Stimulated activated CD4-positive, alpha-beta T cell treated with anti-CD3 and anti-CD28 coated beads, Interleukin-2, amount 100 ng/mL, for 24 hours (primary cell): Measurements from ENCODE around the gene RALGPS2.

ENCODE experiments used
- DNase-seq, 2 donors: peaks; one replicate each; pipeline ENCODE4 v3.0.0-alpha.2; 2020

The RALGPS2 gene

DNA sequence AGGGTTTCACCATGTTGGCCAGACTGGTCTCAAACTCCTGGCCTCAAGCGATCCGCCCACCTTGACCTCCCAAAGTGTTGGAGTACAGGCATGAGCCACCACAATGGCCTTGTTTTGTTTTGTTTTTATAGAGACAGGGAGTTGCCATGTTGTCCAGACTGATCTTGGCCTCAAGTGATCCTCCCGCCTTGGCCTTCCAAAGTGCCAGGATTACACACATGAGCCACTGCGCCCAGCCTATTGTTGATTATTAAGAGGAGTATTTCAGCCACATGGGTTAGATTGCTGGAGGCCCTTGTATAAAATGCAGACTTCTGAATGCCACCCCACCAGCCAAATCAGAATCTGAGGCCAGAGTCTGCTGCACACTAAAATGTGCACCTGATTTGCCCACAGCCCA, 203.0 kb downstream of the RALGPS2 start:
- DNase-seq = no peak

DNA sequence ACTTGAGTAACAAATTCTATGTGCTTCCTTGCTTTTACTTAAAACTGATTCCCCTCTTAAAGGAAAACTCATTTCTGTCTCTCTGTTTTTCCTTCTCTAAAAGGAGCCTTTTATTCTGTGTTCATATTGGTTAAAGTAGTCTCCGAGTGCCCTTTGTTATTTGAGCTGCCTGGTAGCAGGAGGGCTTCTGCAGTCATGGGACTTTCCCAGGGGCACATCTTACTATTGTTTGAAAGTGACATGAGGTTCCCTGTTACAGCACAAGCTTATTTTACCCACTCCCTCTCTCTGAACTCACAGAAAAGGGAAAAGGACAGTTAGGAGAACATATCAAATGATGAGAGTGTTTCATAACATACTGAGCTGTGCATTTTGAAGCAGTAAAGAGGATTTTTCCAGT, 203.9 kb downstream of the RALGPS2 start:
- no peak for DNase-seq

DNA sequence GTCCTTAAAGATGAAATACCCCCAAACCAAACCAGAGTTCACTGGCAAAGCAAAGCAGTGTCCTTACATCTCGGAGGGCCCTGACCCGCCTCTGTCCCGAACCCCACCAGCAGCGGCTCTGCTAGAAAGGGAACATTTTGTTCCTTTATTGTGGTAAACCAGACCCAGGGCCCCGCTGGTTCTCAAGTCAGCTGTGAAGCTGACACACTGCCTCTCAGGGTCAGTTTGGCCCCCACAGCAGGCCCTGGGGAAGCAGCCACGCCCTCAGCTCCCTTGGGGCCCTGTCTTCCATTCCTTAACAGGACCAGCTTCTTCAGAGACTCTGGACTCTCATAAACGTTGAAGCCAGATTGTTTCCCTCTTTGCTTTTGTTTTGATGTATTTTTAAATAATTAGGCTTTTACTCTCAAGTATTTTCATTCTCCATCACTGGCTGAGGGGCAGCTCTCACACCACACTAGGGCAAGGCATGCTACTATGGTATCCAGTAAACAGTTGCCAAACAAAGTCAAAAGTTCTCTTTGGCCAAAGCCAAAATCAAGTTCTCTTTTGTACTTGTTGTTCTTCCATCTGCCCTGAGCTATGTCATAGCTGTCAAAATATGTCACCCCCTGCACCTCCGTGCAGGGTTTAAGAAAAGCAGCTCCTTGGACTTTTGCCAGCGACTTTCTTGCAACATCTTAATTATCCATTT, 207.0 kb downstream of the RALGPS2 start:
- no peak for DNase-seq

DNA sequence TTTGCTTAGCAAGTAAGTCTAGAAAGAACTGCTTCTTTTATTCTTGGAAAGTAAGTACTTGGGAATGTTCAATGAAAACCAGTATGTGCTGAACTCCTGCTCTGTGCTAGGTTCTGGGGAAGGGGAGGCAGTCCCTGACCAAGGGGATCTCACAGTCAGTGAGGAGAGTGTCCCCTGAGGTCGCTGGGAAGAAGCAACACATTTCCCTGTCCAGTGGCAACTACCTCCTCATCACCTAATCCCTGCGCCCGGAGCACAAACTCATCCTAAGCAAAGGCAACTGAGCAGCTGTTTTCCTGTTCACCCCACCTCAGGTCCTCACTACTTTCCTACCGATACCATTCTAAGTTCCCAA, 207.5 kb downstream of the RALGPS2 start:
- no peak for DNase-seq

DNA sequence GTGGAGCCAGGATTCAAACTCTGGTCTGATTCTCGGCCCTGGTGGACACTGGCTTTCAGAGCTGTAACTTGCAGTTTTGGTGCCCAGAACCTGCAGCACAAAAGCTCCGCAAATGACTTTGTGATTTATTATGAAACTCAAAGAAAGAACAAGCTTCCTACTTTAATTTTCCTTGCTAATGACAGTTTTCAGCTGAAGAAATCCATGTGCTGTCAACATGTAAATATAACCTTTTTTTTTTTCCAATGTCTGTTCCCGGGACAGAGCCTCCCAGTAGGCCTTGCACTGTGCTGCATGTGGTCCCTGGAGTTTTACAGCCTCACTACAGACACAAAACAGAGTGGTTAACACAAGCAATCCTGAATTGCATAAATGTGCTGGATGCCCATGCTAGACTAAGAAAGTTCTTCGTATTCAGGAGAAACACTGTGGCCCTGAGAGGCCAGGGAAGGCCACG, 208.1 kb downstream of the RALGPS2 start:
- no peak for DNase-seq

DNA sequence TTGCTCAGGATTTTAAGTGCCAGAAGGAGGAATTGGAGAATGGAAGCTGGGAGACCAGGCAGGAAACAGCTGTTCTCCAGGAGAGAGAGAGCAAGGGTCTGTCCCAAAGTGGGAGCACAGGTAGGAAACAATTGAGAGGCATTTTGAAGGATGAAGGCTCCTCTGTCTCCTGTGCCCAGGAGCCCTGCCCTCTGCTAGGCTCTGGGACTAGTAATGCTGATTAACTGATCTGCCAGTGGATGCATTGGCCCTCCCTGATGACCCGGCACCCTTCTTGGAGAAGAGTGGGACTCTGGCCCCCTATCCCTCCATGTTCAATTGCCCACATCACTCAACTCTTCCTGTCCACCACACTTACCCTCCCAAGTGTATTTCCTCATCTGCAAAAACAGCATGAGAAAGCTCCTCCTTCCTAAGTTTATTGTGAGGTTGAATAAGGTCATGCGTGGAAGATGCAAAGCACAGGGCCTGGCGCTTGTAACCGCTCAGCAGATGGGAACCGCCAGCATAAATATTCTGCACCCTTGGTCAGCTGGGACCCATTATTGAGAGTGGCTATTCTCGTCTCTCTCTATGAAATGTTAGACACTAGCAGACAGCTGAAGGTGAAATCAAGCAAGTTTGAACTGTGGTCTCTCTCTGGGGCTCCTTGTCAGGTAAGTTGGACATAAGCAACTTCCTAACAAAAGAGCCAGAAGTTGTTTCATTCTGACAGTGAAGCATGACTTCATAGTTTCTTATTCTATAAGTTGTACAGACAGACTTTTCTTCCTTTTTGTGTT, 208.9 kb downstream of the RALGPS2 start:
- no peak for DNase-seq

DNA sequence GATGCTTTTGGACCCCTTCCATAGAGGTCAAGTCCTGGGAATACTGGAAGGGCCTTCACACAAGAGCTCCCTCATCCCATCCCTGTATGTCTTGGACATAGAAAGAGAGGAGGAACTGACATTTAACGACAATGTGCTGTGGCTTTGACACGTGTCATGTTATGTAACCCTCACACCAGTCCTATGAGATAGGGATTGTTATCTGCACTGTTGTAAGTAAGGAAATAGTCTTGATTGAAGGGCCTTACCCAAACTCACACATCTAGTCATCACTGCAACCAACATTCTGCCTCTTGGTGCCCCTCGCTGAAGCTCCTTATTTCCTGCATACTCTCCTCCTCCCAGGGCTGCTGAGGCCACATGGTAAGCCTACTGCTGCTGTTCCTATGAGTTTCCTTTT, 209.5 kb downstream of the RALGPS2 start:
- no peak for DNase-seq

DNA sequence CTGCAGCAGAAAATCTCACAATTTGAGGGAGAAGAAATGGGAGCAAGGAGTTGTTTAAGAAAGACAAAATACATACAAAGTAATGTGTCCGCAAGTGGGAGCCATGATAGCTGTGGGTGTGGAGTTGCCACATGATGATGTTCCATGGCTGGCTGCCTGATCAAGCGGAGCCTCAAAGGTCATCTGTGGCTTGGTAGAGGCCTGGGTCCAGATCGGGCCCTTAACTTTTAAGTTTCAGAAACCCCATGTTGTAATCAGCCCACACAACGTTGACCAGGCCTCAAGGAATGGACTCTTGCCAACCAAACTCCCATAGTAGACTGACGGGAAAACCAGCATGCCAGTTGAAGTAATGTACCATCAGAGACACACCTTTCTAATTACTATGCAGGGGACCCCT, 210.6 kb downstream of the RALGPS2 start:
- no peak for DNase-seq

DNA sequence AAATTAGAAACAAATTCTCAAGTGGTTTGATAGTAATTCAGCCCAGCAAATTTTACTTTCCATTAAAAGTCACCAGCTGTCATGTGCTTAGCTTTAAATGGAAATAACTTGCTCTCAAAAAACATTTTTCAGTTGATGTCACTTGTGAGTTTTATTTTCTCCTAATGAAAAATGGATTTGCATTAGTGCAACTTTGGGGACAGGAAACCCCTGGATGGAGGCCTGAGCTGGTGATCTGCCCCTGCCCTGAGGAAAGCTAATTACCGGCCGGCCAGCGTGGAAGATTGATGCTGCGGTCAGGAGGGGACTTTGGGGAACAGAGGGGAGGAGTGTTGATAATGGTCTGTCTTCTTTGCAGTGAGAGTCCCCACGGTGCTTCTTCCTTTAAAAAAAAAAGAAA, 212.7 kb downstream of the RALGPS2 start:
- no peak for DNase-seq

DNA sequence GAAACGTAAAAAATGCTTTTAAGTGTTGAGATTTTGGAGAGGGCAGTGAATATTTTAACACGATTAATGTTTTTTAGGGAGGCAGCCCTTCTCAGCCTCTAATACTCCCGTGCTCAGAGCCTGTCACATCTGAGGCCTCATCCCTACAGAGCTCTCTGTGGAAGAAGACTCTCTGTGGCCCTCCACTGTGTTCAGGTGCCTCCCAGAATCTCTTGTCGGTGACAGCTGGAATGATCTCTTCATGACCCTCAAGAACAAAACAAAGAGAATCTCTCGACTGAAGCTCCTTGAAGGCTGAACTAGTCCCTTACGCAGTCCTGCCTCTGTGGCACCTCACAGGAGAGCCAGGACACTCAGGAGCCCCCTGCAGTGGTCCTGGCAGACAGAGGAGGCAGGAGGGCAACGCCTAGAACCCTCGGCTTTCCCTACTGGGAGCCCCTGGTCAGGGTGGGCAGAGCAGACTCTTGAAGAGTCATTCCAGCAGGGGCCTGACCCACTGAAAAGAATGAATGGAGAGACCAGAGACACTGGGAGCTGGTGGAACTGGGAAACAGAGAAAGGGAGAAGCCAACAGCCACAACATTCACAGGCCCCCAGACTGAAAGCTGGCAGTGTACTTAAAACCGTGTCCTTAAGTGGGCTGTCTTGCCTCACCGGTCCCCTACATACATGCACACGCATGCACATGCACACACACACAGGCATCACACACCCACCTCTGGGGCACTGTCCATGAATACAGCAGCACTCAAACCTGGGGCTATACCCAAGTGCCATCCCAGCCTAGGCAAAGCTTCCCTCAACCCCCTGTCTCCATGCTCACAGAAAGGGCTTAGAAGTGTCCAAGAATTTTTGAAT, 213.3 kb downstream of the RALGPS2 start:
- no peak for DNase-seq

DNA sequence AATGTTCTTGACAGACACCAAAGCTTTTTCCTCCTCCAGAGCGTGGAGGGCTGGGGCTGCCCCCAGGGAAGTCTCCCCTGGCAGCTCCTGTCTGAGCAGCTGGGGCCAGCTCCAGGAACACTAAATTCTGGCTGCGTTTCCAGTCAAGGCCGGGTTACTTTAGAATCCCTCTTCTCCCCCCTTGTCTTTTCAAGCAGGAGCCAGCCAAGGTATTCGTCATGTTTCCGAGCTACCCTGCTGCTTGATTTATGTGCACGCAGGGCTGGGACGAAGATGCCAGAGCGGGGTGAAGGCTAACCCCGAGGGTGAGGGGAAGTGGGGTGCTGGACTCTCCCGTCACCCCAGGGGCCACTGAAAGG, 213.9 kb downstream of the RALGPS2 start:
- DNase-seq = no peak

DNA sequence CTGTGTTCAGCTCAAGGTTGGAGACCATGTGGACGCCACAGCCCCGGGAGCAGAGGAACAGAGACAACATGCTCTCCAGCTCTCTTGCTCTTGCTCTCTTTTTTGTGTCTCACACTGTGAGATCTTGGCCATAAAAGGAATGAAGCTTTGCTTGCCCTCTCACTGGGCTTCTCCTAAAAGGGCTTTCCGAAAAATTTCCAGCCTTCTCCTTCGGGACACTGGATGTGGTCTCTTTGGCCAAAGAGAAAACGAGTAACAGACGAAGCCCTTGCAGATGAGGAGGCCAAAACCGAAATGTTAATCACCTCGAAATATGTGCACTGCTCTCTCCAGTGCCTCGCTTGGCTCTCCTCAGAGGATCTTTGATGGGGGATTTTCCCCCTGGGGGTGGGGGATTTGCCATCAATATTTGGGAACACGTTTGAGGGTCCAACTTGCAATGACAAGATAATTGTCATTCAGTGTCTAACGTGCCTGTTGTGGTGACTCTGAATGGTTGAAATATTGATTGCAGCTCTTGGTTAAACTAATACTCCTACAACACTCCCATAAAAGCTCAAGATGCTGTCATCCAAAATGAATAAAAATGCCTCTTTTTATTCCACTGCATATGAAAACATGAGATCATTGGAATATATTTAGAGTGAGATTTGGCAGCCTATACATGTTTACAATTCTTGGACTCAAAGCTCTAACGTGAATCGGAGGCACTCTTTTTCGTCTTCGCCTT, 214.5 kb downstream of the RALGPS2 start:
- DNase-seq = no peak

DNA sequence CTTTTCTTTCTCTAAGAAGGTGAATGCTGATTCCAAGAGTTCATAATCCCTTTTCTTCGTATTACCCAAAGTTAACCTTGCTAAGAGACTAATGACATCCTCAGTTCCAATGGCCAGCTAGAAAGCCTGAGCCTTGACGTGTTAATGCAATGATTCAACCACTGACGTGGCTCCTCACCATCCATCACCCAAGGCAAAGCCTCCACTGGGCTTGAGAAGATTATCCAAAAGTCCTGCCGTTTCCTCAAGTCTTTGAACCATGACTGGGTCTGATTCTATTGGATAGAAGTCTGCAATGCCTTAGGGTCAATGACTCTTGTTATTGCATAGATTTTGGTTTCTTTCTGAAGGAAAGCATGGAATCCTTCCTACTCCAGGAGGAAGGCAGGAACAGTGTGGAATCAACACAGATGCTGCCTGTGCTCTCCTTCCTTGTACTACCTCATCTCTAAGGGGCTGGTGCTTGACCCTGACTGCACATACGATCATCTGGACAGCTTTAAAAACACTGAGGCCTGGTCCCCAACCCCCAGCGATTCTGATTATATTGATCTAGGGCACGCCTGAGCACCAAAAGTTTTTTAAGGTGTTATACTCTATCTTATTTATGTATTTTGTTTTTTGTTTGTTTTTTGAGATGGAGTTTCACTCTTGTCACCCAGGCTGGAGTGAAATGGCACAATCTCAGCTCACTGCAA, 215.2 kb downstream of the RALGPS2 start:
- no peak for DNase-seq

DNA sequence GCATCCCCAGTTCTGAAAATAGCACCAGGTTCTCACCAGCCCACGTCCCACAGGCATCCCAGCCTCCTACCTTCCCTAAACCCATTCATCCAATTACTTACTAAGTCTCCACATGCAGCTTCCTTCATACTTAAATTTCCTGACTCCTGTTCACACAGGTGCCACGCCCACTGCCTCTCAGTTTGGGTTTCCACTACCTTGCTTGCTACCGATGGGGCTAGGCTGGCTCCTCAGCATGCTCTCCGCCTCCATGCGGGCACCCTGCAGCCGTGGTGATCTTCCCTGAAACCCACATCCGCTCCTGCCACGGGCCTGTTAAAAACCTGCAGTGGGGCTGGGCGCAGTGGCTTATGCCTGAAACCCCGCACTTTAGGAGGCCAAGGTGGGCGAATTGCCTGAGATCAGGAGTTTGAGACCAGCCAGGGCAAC, 216.2 kb downstream of the RALGPS2 start:
- DNase-seq = no peak

DNA sequence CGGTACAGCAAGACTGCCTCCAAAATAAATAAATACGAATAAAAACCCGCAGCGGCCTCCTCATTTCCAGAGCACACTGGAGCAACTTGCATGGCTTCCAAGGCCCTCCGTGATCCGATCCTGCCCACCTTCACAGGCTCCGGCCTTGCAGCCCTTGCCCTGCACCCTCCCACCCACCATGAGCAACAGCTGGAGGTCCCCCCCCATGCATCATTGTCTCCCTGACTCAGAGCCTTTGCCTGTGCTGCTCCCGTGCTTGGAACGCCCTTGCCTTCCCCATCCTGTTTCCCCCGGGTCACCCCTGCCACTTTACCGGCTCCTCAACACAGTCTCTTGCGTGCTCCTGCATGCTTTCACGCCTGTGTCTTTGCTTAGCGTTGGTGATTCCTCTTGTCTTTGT, 216.8 kb downstream of the RALGPS2 start:
- DNase-seq = no peak

DNA sequence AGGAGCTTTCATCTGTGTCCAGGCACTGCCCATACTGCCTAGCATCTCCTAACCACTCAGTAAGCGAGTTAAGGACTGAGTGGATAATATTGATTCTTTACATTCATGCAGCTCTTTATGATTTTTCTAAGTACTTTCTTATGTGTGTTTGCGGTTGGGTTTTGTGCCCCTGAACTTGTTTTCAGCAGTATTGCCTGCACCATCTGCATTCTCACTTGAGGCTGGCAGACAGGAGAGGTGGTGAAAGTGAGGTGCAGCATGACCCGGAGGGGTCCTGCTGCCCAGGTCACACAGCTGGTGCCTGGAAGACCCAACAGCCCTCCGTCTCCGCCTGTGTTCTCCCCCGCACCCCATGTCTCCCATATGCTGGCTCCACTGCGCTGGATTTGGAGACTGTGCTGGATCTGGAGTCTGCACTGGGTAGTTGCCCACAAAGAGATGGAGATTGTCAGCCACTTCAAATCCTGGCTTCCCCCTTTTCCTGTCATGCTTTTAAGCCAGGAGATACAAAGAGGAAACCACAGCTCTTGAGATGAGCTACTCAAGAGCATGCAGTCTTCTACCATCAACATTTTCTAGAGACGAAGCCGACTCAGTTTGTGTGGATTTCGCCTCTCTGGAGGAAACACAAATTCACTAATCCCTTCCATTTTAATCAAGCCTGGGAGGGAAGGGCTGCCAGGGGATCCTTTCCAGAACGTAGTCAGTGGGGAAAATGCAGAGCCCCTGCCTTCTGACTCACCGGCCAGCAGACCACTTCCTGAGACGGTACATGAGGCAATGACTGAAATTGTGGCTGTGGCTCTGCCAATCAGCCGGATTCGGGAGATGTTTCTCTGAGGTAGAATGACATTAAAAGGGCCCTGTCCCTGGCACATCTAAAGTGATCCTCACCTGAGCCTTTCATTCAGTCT, 217.5 kb downstream of the RALGPS2 start:
- no peak for DNase-seq

DNA sequence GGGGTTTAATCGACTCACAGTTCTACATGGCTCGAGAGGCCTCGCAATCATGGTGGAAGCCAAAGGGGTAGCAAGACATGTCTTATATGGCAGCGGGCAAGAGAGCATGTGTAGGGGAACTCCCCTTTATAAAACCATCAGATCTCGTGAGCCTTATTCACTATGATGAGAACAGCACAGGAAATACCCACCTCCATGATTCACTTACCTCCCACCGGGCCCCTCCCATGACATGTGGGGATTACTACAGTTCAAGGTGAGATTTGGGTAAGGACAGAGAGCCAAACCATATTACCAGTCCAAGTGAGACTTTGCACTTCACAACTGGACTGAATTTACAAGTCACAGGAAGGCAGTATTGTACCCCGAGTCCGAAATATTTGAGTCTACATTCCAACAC, 219.7 kb downstream of the RALGPS2 start:
- DNase-seq = no peak

DNA sequence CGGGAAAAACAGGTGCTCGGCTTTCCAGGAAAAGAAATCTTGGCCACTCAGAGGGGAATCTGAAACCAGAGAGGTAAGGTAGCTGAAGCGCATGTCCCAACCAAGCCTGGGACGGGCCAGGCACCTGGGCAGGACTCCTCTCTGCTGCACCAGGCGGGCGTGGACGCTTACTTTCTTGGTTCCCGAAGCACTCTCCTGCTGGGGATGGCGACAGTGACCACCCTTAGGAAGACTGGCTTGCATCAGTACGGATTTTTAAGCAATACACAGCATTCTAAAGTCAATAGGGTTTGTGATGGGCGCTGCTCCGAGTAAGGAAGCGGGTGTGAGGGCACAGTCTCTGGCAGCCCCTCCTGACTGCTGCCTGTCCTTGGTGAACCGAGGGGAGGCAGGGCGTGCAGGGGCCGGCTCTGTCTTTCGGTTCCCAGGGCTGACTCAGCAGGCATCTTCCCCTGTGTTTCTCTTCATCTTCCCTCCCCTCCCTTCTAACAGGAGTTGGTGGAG, 220.8 kb downstream of the RALGPS2 start:
- DNase-seq = no peak

DNA sequence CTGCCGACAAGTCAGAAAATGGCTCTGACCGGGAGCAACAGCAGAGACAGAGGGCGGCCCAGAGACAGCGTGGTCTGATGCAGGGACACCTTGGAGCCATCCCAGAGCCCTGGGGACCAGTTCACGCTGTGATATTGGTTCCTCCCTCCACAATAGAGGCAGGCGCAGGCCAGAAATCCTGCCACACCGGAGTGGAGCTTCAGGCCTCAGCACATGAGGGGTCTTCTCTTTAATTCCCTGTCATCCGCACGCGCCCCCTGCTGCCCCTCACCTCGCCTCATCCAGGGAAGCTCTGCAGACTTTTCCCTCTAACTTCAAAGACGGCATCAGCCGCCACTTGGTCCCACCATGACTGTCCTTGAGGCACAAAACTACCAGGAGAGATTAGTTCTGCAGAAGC, 221.4 kb downstream of the RALGPS2 start:
- no peak for DNase-seq

DNA sequence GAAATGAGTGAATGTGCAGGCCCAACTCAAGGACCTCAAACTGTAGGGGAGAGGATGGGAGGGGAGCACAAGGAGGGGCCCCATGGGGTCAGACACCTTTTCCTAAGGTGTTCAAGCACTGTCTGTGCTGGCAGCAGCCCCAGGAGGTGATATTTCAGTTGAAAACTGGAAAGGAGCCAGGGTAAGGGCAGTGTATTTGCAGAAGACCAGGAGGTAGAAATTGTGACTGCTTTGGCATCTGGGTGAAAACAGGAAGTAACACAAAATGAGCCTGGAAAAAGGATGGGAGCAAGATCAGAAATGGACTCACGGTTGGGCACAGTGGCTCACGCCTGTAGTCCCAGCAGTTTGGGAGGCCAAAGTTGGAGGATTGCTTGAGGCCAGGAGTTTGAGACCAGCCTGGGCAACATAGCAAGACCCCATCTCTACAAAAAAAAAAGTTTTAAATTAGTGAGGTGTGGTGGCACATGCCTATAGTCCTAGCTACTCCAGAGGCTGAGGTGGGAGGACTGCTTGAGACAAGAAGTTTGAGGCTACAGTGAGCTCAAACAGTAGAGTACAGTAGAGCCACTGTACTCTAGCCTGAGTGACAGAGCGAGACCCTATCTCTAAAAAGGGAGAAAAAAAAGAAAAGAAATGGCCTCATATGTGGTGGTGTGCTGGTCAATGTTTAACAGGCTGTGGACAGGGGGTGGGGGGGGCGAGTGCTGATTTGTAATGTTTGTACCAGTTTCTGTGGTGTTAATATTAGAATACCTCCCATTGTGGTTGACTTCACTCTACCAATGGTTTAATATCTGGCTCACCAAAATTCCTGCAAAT, 222.0 kb downstream of the RALGPS2 start:
- DNase-seq = no peak
